Measurements from ENCODE around the gene ANGEL1. TPM values are rescaled to one million over a fixed set of nuclear protein-coding genes. Genes with fewer than 3 reads are reported as not detected.

Gene ANGEL1
- polyA plus RNA-seq, 1 experiment = 16.8 TPM

- H3K4me3 ChIP-seq (ENCODE audit: low read depth, low read length) = no peak overlapping the region
- H3K27me3 ChIP-seq (ENCODE audit: control insufficient read depth, insufficient read depth, low read length) = peaks cover 7% of the 10 kb centered on the region
- TF ChIP-seq CTCF (IDR thresholded peaks at IDR 0.05; ENCODE audit: insufficient read depth, low read depth, low read length) = no peak
- no peaks in the 10 kb centered on the region for H3K36me3 ChIP-seq (ENCODE audit: control insufficient read depth, insufficient read depth, low read length)
- POLR2A ChIA-PET = no interaction called here
- CTCF ChIA-PET = no interaction called here
- no peak for DNase-seq (ENCODE audit: low read depth)
These were observed 21.6 kb upstream of the ANGEL1 start for GRCh38 chr14:76834241-76834661.

- ChIA-PET POLR2A (no interaction called here), CTCF (no interaction called here)
- DNase-seq (ENCODE audit: low read depth) = no peak
- Histone ChIP-seq H3K4me3 (ENCODE audit: low read depth, low read length) (no peak overlapping the region), H3K36me3 (ENCODE audit: control insufficient read depth, insufficient read depth, low read length) (no peaks in the 10 kb centered on the region), H3K27me3 (ENCODE audit: control insufficient read depth, insufficient read depth, low read length) (peaks cover 7% of the 10 kb centered on the region)
- TF ChIP-seq CTCF (IDR thresholded peaks at IDR 0.05; ENCODE audit: insufficient read depth, low read depth, low read length) = no peak
These were observed 20.3 kb upstream of the ANGEL1 start for GRCh38 chr14:76833011-76833410.

- Histone ChIP-seq H3K4me3 (ENCODE audit: low read depth, low read length) (no peak overlapping the region), H3K36me3 (ENCODE audit: control insufficient read depth, insufficient read depth, low read length) (no peaks in the 10 kb centered on the region), H3K27me3 (ENCODE audit: control insufficient read depth, insufficient read depth, low read length) (peaks cover 7% of the 10 kb centered on the region)
- TF ChIP-seq CTCF (IDR thresholded peaks at IDR 0.05; ENCODE audit: insufficient read depth, low read depth, low read length) = no peak
- POLR2A ChIA-PET = no interaction called here
- no peak for DNase-seq (ENCODE audit: low read depth)
- CTCF ChIA-PET = no interaction called here
These were observed 19.9 kb upstream of the ANGEL1 start for GRCh38 chr14:76832503-76832988.

GRCh38 chr14:76830556-76830955 is 17.9 kb upstream of the ANGEL1 start:
- no peaks in the 10 kb centered on the region for H3K36me3 ChIP-seq (ENCODE audit: control insufficient read depth, insufficient read depth, low read length)
- ChIA-PET POLR2A (no interaction called here), CTCF (interaction anchor here (3.0 kb wide), 1 partner anchor 120 kb away, joined by 8 read pairs; no protein-coding TSS in a partner anchor)
- TF ChIP-seq CTCF (IDR thresholded peaks at IDR 0.05; ENCODE audit: insufficient read depth, low read depth, low read length) = no peak
- peaks cover 7% of the 10 kb centered on the region for H3K27me3 ChIP-seq (ENCODE audit: control insufficient read depth, insufficient read depth, low read length)
- no peak for DNase-seq (ENCODE audit: low read depth)
- no peak overlapping the region for H3K4me3 ChIP-seq (ENCODE audit: low read depth, low read length)

- TF ChIP-seq CTCF (IDR thresholded peaks at IDR 0.05; ENCODE audit: insufficient read depth, low read depth, low read length) = no peak
These were observed 17.2 kb upstream of the ANGEL1 start for GRCh38 chr14:76829650-76830421.

More at GRCh38 chr14:76829650-76830421, 17.2 kb upstream of the ANGEL1 start:
- CTCF ChIA-PET = interaction anchor here (1.5 to 3.0 kb wide), 2 partner anchors 8 to 120 kb away, joined by 5 to 8 read pairs; no protein-coding TSS in a partner anchor
- DNase-seq (ENCODE audit: low read depth) = no peak
- POLR2A ChIA-PET = no interaction called here
- Histone ChIP-seq H3K4me3 (ENCODE audit: low read depth, low read length) (no peak overlapping the region), H3K36me3 (ENCODE audit: control insufficient read depth, insufficient read depth, low read length) (no peaks in the 10 kb centered on the region), H3K27me3 (ENCODE audit: control insufficient read depth, insufficient read depth, low read length) (peaks cover 5% of the 10 kb centered on the region)
